Embryonic facial prominence (tissue), 1 donor: ENCODE results near the gene BTNL8.

Source experiments
- DNase-seq: peaks from one replicate; pipeline ENCODE4 v3.0.0-alpha.2; 2016; ENCODE audit errors: extremely low spot score

Gene BTNL8

GRCh38 chr5:180898621-180899246 lies at the start of gene BTNL8:
Gene BTNL8, plus strand, starts transcription at chr5:180899159. Its CDS starts 152 bp downstream, at chr5:180899311.
- no peak for DNase-seq

- DNase-seq: no peak
Measured at GRCh38 chr5:180849827-180850226, 49.1 kb upstream of the BTNL8 start.

- no peak for DNase-seq
Measured at GRCh38 chr5:180850434-180851078, 48.4 kb upstream of the BTNL8 start.

GRCh38 chr5:180852495-180852894 lies 46.5 kb upstream of the BTNL8 start:
- DNase-seq: no peak

- DNase-seq: no peak
Measured at GRCh38 chr5:180853121-180853847, 45.7 kb upstream of the BTNL8 start.

GRCh38 chr5:180853848-180854176 lies 45.1 kb upstream of the BTNL8 start:
- no peak for DNase-seq

GRCh38 chr5:180858586-180858985 lies 40.4 kb upstream of the BTNL8 start:
- no peak for DNase-seq

- DNase-seq: peak; percentile 35
Measured at GRCh38 chr5:180860273-180860886, 38.6 kb upstream of the BTNL8 start.

GRCh38 chr5:180860887-180861822 lies 37.8 kb upstream of the BTNL8 start, which contains the start of gene ZFP62:
Gene ZFP62, minus strand, starts transcription at chr5:180861276. Its CDS starts 57 bp downstream, at chr5:180861219.
- DNase-seq: peak; percentile 70

GRCh38 chr5:180862645-180863044 lies 36.3 kb upstream of the BTNL8 start:
- no peak for DNase-seq

- no peak for DNase-seq
Measured at GRCh38 chr5:180865981-180866695, 32.8 kb upstream of the BTNL8 start.

GRCh38 chr5:180866985-180867384 lies 32.0 kb upstream of the BTNL8 start:
- no peak for DNase-seq

- peak; percentile 33 for DNase-seq
Measured at GRCh38 chr5:180868960-180869359, 30.0 kb upstream of the BTNL8 start.

GRCh38 chr5:180869587-180869986 lies 29.4 kb upstream of the BTNL8 start:
- DNase-seq: no peak

GRCh38 chr5:180870276-180871068 lies 28.5 kb upstream of the BTNL8 start:
- no peak for DNase-seq

GRCh38 chr5:180872419-180872818 lies 26.5 kb upstream of the BTNL8 start:
- DNase-seq: no peak

GRCh38 chr5:180873615-180874520 lies 25.1 kb upstream of the BTNL8 start:
- no peak for DNase-seq

- no peak for DNase-seq
Measured at GRCh38 chr5:180874804-180875582, 24.0 kb upstream of the BTNL8 start.
